Measurements from ENCODE around the gene POTEF. TPM values are rescaled to one million over a fixed set of nuclear protein-coding genes. Genes with fewer than 3 reads are reported as not detected.

The POTEF gene
- total RNA-seq, 1 experiment from 2014 or later = 10.5 TPM

- H3K27ac Mint-ChIP-seq = peak overlapping the region in 1 of 3 experiments; percentile 40; a peak in 2 of 7 replicates
- Histone ChIP-seq H3K23ac (ENCODE audit: insufficient read length, low read depth, low read length) (no peak overlapping the region), H3K27me3 (ENCODE audit: insufficient read depth, low read length) (no peaks in the 10 kb centered on the region), H4K5ac (ENCODE audit: insufficient read length, low read depth, low read length) (no peak overlapping the region), H3T11ph (ENCODE audit: low read length) (no peak overlapping the region), H3K18ac (ENCODE audit: insufficient read length, low read depth, low read length) (no peak overlapping the region), H3K9ac (ENCODE audit: extremely low read depth, insufficient read length, low read length) (no peak overlapping the region), H4K91ac (ENCODE audit: insufficient read length, low read depth, low read length) (no peak overlapping the region), H2BK120ac (ENCODE audit: low read depth, low read length, poor library complexity, severe bottlenecking) (no peak overlapping the region), H2BK15ac (ENCODE audit: low read depth, low read length) (no peak overlapping the region), H2BK20ac (ENCODE audit: low read depth, low read length, poor library complexity, severe bottlenecking) (no peak overlapping the region), H3K79me1 (ENCODE audit: insufficient read depth, low read depth, low read length, poor library complexity, severe bottlenecking) (no peaks in the 10 kb centered on the region), H3K79me2 (ENCODE audit: insufficient read depth, low read length) (no peaks in the 10 kb centered on the region), H3K4me1 (ENCODE audit: insufficient read depth, low read length) (no peaks in the 10 kb centered on the region), H2AFZ (ENCODE audit: low read length) (no peak overlapping the region), H3K4ac (ENCODE audit: low read depth, low read length) (no peak overlapping the region), H3K14ac (ENCODE audit: insufficient read depth, low read length) (no peak overlapping the region), H2BK12ac (ENCODE audit: insufficient read length, low read depth, low read length) (no peak overlapping the region), H2AK5ac (ENCODE audit: insufficient read length, low read length) (no peak overlapping the region), H3K27ac (ENCODE audit: insufficient read length, low read depth, low read length) (no peak overlapping the region), H4K20me1 (ENCODE audit: control insufficient read depth, insufficient read depth, insufficient read length) (no peaks in the 10 kb centered on the region), H3K9me3 (ENCODE audit: control insufficient read depth, low read depth, low read length) (no peaks in the 10 kb centered on the region), H3K4me2 (ENCODE audit: insufficient read depth, insufficient read length, low read length) (no peak overlapping the region), H4K8ac (replicated peaks; ENCODE audit: insufficient read length, low read depth, low read length) (no peak overlapping the region), H2BK5ac (ENCODE audit: insufficient read length, low read length) (no peak overlapping the region), H3K23me2 (ENCODE audit: insufficient read length, low read depth, low read length, poor library complexity, severe bottlenecking) (no peaks in the 10 kb centered on the region), H3K56ac (ENCODE audit: insufficient read length, low read depth, low read length) (no peak overlapping the region)
- peaks cover 8 to 53% (median 39%) of the 10 kb centered on the region in 3 experiments; a peak in 6 of 7 replicates for H3K36me3 Mint-ChIP-seq (ENCODE audit: insufficient read depth in 1 of 3, low read depth in 3 of 3)
- peaks cover 0 to 6% of the 10 kb centered on the region in 2 experiments; a peak in 2 of 4 replicates for H3K4me1 Mint-ChIP-seq
- no peaks in the 10 kb centered on the region; the same call in 1 of the 2 replicates for H3K27me3 Mint-ChIP-seq (ENCODE audit: low read depth)
- no peak for DNase-seq
- WGBS (ENCODE audit: extremely low coverage, insufficient read length, low lambda C conversion rate) = no CpG with 5 or more reads among the region's 9 CpGs
- no peak for TF ChIP-seq CTCF (conservative IDR thresholded peaks at IDR 0.05)
- no peak overlapping the region for H3K4me3 Mint-ChIP-seq
- no peaks in the 10 kb centered on the region for H3K9me3 Mint-ChIP-seq
Observed at GRCh38 chr2:130156624-130157004, 27.6 kb upstream of the POTEF start.

All from H9 (cell line).